ENCODE results near the gene SETD9.

Gene SETD9

DNA sequence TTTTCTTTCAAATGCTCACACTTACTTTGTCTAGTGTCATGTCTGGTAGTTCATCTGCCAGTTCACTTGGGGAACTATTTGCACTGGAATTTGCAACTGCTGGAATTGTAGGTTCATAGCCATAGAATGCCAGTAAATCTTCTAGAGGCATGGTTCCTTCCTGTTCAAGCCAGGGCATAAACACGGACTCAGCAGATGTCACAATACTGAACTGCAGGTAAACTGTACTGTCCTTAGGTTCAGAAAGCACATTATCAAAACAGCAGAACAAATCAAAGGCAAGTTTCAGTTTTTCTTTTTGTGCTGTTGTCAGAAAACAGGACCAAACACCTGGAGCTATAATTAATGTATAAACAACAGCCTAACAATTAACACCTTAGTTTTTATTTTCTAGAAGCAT, 29.5 kb downstream of the SETD9 start:
- DNase-seq, result no peak

DNA sequence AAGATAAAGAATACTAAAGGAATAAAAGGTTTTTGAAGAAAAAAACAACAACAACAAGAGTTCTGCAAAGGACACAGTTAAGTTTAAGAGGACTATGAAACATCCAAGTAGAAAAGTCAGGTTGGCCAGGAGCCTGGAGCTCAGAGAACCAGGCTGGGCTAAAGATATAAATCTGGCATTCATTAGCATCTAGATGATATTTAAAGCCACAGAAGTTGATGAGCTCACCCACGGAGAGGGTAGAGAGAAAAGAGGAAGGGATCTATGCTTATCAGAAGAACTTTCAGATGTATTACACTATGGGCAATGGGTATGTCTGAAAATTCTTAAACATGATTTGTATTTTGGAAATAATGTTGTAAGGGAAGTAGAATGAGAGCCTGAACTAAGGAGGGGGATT, 32.6 kb downstream of the SETD9 start:
- DNase-seq, result no peak

DNA sequence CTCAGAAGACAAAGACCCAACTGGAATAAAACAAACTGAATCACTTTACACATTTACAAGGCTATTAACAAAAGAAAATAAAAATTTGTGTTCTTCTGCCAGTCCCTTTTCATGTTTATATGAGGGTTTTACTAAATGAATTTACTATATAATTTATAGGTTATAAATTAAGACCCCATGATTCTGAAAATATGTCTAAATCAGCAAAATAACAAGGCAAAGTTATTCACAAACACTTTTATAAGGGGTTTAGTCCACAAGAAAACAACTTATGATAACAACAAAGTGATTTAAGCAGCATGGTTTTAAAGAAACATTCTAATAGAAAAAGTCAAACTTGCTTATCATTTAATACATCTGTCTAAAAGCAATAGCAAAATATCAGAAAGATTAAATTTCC, 37.7 kb downstream of the SETD9 start:
- no peak for DNase-seq

DNA sequence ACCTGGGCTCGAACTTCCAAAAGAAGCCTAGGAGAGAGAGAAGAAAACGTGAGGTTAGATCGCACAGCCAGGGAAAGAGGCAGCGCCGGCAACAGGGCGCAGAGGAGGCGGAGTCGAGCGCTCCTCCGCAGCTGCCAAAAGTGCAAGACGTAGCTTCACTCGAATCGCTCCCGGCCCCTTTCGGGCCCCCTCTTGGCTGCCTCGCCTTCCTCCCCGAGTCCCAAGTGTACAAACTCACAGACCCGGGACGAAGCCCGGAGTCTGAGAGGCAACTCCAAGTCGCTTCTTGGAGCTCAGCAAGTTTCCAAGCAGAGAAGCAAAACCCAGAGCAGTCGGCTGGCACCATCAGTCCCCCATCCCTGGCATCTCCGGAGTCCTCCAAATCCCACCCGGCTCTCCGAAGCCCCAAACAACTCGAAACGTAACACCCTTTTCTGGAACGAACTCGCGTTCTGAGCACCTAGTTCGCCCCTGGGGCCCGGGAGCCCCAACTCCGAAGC, 41.3 kb downstream of the SETD9 start:
- peak in 1 of 2 experiments; percentile 11 for DNase-seq

DNA sequence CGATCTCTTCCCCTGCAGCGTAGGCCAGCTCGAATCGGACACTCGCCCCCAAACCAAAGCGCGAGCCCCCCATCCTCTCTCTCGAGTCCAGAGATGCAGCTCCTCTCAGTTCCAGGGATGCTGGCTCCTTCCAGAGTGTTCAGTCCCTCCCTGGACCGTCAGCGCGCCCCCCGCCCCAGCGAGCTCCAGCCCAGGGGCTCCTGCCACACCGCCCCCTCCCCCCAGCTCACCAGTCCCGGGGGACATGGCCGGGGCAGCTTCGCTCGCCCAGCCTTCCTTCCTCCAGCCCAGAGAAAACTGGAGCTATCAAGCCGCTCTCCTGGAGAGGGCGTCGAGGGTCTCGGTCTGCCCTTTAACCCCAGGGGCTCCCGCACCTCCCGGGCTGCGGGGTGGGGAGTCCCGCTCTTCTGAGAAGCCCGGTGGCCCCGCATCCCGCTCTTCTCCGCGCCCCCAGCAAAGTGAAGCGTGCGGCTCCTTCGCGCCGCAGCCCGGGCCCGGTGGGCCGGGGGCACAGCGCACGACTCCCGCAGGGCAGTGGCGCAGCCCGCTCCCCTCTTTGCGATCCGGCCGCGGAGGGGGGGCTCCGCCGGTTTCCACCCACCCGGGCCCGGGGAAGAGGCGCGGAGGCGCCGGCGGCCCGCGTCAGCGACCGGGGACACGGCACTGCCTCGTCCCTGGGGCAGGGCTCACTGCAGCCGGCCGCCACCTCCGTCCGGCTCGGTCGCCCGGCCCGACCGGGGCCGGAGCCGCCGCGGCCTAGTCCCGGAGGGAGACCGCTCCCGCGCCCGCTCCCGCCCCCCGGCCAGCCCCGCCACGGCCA, 41.9 kb downstream of the SETD9 start:
- DNase-seq, result no peak

DNA sequence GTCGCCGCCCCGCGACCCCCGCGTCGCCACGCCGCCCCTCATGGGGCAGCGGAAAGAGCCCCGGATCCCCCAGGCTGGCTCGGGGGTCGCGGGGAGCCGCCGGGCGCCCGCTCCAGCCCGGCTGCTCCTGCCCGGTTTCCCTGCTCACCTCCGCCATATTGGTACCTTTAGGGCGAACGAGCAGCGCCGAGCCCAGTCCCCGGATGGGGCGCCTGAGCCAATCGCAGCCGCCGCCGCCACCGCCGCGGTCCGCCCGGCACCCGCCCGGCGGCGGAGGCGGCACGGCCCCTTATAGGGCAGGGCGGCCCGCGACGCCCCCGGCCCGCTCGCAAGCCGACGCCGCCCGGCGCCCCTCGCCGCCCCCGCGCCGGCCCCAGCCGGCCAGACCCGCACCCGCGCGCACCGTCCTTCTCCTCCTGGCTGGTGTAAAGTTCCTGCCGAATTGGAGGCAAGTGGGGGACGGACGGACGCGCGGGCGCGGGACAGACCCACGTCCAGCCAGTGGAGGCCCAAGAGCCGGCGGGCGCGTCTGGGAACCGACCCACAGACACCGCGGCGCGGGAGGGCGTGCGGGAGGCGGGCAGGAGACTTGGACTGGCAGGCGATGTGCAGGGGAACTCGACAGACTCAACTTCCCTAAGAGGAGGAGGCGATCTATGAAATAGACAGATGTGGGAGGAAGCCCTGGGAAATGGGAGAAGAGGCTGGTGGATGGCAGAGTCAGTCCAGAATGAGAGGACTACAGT, 42.7 kb downstream of the SETD9 start, which contains the start of gene MIER3:
Gene MIER3 (minus strand): TSS at position 178 of the 746 bp plus-strand sequence. CDS start 21 bp downstream, at position 157.
- peak; percentile 28 to 71 for DNase-seq

DNA sequence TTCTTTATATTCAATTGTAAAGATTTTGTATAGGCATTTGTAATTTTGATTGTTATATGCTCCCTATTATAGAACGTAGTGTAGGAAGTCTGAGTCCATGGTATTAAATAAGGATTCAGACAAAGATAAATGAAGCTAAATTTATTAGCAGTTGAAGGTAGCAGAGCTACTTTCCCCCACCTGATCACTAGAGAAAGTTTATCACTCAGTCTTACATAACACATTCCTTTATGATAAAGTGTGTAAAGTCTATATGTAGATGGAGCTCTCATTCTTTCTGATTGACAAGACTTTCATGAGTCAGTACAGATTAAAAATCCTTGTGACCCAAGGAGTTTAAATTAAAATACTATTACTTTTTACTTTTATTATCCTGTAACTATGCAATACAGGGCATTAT, 44.9 kb downstream of the SETD9 start:
- DNase-seq, result no peak

DNA sequence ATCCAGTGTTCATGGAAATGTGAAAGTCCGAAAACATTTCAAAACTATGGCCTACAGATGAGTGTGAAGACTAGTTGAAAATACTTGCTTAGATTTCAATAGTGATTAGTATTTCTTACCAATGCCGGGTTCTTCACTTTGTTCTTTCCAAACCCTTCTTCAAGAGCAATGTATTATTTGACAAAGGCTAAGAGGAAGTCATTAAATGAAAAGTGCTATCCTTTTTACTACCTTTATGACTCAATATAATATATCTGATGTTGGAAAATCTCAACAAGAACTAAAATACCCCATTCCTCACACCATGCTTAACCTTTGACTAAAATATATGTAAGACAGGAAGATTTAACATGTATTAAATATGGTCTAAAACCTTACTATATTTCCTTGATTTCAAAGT, 49.2 kb downstream of the SETD9 start:
- no peak for DNase-seq

DNA sequence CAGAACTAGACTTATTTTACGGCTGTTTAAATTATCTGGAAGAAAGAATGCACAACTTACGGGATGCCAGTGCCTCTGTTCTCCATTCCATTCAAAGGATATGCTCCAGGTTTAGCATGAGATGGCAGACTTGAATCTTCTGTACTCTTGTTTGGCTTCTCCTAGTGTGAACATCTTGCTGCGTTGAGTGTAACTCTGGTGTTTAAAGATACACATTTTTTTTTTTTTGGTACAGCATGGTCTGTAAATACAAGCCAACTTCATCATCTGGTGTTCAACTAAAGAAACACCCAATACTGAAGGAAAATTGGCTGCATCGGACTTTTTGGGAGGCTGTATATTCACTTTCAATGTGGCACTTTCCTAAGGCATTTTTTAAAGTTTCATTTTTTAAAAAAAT, 49.9 kb downstream of the SETD9 start:
- DNase-seq, result no peak

DNA sequence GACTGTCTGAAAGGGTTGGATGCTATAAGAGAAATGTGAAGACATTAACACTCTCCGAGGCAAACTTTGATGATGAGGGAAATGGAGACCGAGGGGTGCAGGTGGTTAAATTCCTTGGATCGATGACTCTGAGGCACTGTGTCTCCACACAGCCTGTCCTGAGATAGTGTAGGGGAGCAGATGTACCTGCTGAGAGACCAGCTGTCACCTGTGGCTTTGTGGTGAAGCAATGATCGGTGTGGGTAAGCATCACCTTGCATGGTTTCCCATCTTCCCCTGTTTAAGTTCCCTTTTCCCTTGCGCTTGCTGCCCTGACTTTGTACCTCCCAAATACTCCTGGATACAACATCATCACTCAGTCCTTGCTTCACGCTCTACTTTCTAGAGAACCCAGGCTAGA, 52.4 kb downstream of the SETD9 start:
- DNase-seq, result no peak

DNA sequence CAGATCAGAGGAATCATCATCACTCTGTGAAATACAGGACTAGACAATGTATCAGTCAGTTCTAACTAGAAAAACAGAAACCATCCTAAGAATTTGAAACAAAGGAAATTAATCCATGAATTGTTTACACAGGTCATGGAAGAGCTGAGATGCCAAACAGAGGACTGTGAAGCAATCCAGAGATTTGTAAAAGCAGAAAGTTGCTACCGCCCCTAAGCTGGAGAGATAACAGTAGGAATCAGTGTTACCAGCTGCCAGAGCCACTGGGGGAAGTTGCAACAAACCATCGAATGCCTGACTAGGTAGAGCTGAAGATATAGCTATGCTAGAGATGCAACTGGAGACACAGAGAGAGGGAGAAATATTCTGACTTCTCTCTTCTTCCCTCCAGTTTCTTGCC, 52.9 kb downstream of the SETD9 start:
- DNase-seq, result no peak

DNA sequence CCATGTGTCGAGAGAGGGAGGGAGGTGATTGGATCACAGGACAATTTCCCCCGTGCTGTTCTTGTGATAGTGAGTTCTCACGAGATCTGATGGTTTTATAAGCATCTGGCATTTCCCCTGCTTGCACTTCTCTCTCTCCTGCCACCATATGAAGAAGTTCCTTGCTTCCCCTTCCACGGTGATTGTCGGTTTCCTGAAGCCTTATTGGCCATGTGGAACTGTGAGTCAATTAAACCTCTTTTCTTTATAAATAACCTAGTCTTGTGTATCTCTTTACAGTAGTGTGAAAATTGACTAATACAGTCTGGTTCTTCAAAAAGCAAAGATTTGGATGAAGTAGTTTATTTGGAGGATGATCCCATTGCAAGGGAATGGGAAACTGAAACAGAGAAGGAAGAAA, 53.9 kb downstream of the SETD9 start:
- DNase-seq, result no peak

DNA sequence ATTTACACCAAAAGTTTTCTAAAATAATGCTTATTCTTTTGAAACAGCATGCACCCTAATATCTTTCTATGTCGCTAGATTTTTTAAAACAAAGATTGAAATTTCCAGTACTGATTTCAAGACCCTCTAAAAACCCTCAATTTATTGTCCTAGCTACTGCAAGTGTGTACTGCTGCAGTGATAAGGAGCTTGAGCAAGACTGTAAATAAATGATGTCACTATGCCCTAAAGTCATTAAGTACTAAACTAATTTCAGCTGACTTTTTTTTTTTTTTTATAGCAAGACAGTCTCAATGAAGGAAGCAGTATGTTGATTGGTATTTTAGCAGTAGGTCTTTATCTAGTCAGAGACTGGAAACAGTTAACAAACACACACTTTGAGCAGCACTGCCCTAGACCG, 54.8 kb downstream of the SETD9 start:
- DNase-seq, result no peak
